ENCODE results near the gene MTIF3. TPM values are rescaled to one million over a fixed set of nuclear protein-coding genes. Genes with fewer than 3 reads are reported as not detected.
A peak's percentile ranks its signal among the peaks of the same experiment; 100 is the strongest.

MTIF3 gene
- total RNA-seq, 4 donors from 2014 or later, result 27.7 to 98.3 (median 66.7) TPM

DNA sequence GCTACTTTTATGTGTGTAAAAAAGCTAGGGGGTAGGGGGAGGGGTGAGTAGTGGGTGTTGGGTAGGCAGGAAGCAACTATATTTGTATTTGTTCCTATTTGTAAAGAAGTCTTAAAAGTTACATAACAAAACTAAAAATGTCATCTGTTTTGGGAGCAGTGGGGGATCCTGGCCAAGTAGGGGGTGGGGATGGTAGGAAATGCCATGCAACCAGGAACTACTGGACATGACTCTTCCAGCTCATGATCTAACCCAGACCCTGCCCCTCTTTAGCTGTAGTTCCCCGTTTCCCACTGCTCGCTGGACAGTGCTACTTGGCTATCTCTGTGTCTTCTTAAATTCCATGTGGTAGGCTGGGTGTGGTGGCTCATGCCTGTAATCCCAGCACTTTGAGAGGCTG is 22.7 kb downstream of the MTIF3 start:
- Histone ChIP-seq H3K4me3 (peak overlapping the region in 1 of 4 donors; percentile 71), H3K9me3 (no peaks in the 10 kb centered on the region), H3K27ac (peak overlapping the region; percentile 87 to 93 (median 90)), H3K4me1 (peaks cover 16 to 37% (median 31%) of the 10 kb centered on the region in 4 donors), H3K27me3 (no peaks in the 10 kb centered on the region), H3K36me3 (peaks cover 0 to 35% (median 6%) of the 10 kb centered on the region in 4 donors)
- in situ Hi-C loops (cut with MboI; ENCODE audit: low pct_ligation_motif_present in 1 of 4, low pct_unique_long_range_greater_than_20kb in 1 of 4, low sequenced_read_pairs in 3 of 4) (no loop called here), intact Hi-C loops (cut with DNase I; ENCODE audit: low total_unique reads) (loop anchor here (10.0 kb wide), 1 partner anchor 187 kb away; no protein-coding TSS in a partner anchor)
- WGBS, 2 donors (ENCODE audit: low coverage in 1 of 2), result 82% methylated on average over 2 of the region's 2 CpGs; no CpG with 5 or more reads in 1 of the 2 donors
- TF ChIP-seq, protein P1, sequence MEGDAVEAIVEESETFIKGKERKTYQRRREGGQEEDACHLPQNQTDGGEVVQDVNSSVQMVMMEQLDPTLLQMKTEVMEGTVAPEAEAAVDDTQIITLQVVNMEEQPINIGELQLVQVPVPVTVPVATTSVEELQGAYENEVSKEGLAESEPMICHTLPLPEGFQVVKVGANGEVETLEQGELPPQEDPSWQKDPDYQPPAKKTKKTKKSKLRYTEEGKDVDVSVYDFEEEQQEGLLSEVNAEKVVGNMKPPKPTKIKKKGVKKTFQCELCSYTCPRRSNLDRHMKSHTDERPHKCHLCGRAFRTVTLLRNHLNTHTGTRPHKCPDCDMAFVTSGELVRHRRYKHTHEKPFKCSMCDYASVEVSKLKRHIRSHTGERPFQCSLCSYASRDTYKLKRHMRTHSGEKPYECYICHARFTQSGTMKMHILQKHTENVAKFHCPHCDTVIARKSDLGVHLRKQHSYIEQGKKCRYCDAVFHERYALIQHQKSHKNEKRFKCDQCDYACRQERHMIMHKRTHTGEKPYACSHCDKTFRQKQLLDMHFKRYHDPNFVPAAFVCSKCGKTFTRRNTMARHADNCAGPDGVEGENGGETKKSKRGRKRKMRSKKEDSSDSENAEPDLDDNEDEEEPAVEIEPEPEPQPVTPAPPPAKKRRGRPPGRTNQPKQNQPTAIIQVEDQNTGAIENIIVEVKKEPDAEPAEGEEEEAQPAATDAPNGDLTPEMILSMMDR (IDR thresholded peaks at IDR 0.05), result no peak
- TF ChIP-seq POLR2A (IDR thresholded peaks at IDR 0.05) (no peak), POLR2AphosphoS5 (IDR thresholded peaks at IDR 0.05) (no peak), EP300 (IDR thresholded peaks at IDR 0.05; ENCODE audit: low read depth) (no peak)
- DNase-seq, result no peak

DNA sequence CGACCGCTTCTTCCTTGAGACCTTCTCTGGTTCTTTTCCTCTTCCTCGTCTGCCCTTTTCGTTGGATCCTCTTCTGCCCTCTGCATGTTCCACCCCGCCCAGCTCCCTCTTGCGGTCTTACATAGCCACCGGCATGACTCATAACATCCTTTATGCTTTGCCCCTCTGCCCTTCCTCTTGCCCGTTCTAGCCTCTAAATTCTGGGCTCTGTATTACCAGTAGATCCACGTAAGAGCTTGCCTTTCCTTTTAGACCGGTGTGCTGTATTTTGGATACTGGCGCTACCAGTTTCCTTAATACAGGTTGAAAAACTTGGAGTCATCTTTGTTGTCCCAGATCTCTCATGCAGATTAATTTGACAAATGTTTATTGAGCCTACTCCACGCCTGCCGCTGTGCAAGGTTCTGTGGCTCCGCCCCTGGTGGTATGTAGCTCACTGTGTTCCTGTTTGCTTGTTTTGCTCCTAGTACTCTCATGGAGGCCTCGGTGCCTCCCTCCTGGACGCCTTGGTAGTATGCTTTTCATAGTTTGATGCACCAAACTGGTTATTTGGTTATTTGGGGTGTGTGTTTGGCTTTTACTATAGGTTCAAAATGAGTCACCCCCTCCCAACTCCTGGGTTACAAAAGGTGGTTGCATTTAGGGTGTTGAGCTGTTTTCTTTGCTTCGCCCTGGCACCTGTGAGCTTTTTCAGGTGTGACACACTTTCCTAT is 24.3 kb downstream of the MTIF3 start:
- TF ChIP-seq EP300 (IDR thresholded peaks at IDR 0.05; ENCODE audit: low read depth) (no peak), POLR2A (IDR thresholded peaks at IDR 0.05) (peak; percentile 58), POLR2AphosphoS5 (IDR thresholded peaks at IDR 0.05) (peak; percentile 13 to 80 (median 70))
- TF ChIP-seq, protein P1 (IDR thresholded peaks at IDR 0.05), result peak; percentile 42 to 87 (median 44)
- in situ Hi-C loops (cut with MboI; ENCODE audit: low pct_ligation_motif_present in 1 of 4, low pct_unique_long_range_greater_than_20kb in 1 of 4, low sequenced_read_pairs in 3 of 4), result no loop called here
- intact Hi-C loops (cut with DNase I; ENCODE audit: low total_unique reads), result loop anchor here (10.0 kb wide), 1 partner anchor 189 kb away; no protein-coding TSS in a partner anchor
- peak; percentile 88 for DNase-seq
- no peaks in the 10 kb centered on the region for H3K27me3 ChIP-seq
- H3K27ac ChIP-seq, result peak overlapping the region; percentile 87 to 93 (median 90)
- H3K4me3 ChIP-seq, result peak overlapping the region in 3 of 4 donors; percentile 41 to 71 (median 53)
- H3K9me3 ChIP-seq, result no peaks in the 10 kb centered on the region
- H3K4me1 ChIP-seq, result peaks cover 16 to 37% (median 31%) of the 10 kb centered on the region in 4 donors
- 14 to 19% methylated on average over 9 to 17 of the region's 17 CpGs for WGBS, 2 donors (ENCODE audit: low coverage in 1 of 2)
- H3K36me3 ChIP-seq, result peaks cover 0 to 20% (median 0%) of the 10 kb centered on the region in 4 donors

DNA sequence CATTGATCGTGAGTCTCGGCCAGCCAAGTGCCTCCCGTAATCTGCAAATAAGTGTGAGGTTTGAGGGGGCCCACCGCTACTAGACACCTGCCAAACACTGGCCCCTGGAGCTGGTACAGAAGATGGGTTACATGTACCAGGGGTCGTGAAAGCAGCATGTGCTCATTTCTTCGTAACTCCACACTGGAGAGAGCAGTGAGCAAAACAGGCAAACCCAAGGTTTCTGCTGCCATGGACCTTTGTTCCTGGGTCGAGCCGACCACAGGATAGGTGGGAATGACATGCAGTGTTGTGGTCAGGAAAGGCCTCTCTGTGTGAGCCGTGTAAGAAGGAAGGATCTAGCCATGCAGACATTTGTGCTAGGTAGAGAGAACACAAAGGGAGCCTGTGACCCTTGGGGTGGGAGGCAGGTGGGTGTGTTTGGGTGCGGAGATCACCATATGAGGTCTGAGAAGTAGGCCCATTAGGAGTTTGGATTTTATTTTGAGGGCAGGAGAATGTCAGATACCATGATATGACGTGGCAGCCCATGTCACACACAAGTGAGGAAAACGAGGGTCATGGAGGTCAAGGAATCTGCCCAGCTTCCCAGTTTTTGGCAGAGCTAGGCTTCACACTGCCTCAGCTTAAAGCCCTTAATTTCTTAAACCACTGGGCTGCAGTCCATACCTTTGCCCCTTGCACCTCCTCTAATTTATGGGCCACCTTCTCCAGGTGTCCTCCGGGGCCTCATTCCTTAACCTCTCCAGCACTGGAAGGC is 25.0 kb downstream of the MTIF3 start:
- H3K9me3 ChIP-seq, result no peaks in the 10 kb centered on the region
- peak overlapping the region; percentile 41 to 71 (median 54) for H3K4me3 ChIP-seq
- H3K4me1 ChIP-seq, result peaks cover 16 to 37% (median 31%) of the 10 kb centered on the region in 4 donors
- H3K36me3 ChIP-seq, result peaks cover 0 to 12% (median 0%) of the 10 kb centered on the region in 4 donors
- H3K27me3 ChIP-seq, result no peaks in the 10 kb centered on the region
- WGBS, 2 donors (ENCODE audit: low coverage in 1 of 2), result 40 to 100% methylated on average over 1 to 13 of the region's 13 CpGs
- TF ChIP-seq, protein P1 (IDR thresholded peaks at IDR 0.05), result no peak
- TF ChIP-seq EP300 (IDR thresholded peaks at IDR 0.05; ENCODE audit: low read depth), result no peak
- no peak for TF ChIP-seq POLR2A (IDR thresholded peaks at IDR 0.05)
- TF ChIP-seq POLR2AphosphoS5 (IDR thresholded peaks at IDR 0.05), result no peak
- in situ Hi-C loops (cut with MboI; ENCODE audit: low pct_ligation_motif_present in 1 of 4, low pct_unique_long_range_greater_than_20kb in 1 of 4, low sequenced_read_pairs in 3 of 4), result no loop called here
- H3K27ac ChIP-seq, result peak overlapping the region; percentile 87 to 93 (median 90)
- DNase-seq, result no peak
- intact Hi-C loops (cut with DNase I; ENCODE audit: low total_unique reads), result loop anchor here (10.0 kb wide), 1 partner anchor 189 kb away; no protein-coding TSS in a partner anchor
